CD14-positive monocyte (primary cell): Measurements from ENCODE around the gene TNFRSF6B. TPM values are rescaled to one million over a fixed set of nuclear protein-coding genes. Genes with fewer than 3 reads are reported as not detected.

ENCODE experiments used
- DNase-seq, 3 donors: peaks; one replicate each; pipeline ENCODE4 v3.0.0-alpha.2; 2011 to 2022
- H2AFZ ChIP-seq: 2 replicates; pipeline ENCODE4 v1.6.0; 2012; ENCODE audit warnings: mild to moderate bottlenecking, low read depth, low read length, inconsistent platforms; ENCODE audit not compliant: insufficient read depth, poor library complexity, severe bottlenecking
- H3K27ac ChIP-seq, 2 donors: 1 replicate in 1 of 2; 2 replicates in 1 of 2; pipeline ENCODE4 v1.5.1; 2012 to 2013; ENCODE audit warnings: low read length in 2 of 2, control low read depth in 1 of 2, inconsistent platforms in 1 of 2, low read depth in 1 of 2, mild to moderate bottlenecking in 1 of 2
- H3K27me3 ChIP-seq, 2 donors: one replicate each; pipeline versions ENCODE4 v1.6.0 to v1.6.1; 2011 to 2013; ENCODE audit warnings: low read length in 2 of 2; ENCODE audit not compliant: control insufficient read depth in 2 of 2, insufficient read depth in 2 of 2
- H3K36me3 ChIP-seq, 2 donors: replicated peaks in 1 of 2; 1 replicate in 1 of 2; 2 replicates in 1 of 2; pipeline versions ENCODE4 v1.5.1 to v1.6.1; 2012 to 2013; ENCODE audit warnings: low read length in 2 of 2, control low read depth in 1 of 2, inconsistent platforms in 1 of 2, mild to moderate bottlenecking in 1 of 2; ENCODE audit not compliant: insufficient read depth in 2 of 2, control insufficient read depth in 1 of 2
- H3K4me1 ChIP-seq, 2 donors: 1 replicate in 1 of 2; 2 replicates in 1 of 2; pipeline versions ENCODE4 v1.5.1 to v1.6.1; 2012 to 2013; ENCODE audit warnings: low read length in 2 of 2, control low read depth in 1 of 2, inconsistent platforms in 1 of 2, mild to moderate bottlenecking in 1 of 2, moderate library complexity in 1 of 2; ENCODE audit not compliant: insufficient read depth in 2 of 2, control insufficient read depth in 1 of 2
- H3K4me2 ChIP-seq: replicated peaks from 2 replicates; pipeline ENCODE3; 2012; ENCODE audit warnings: low read length, moderate library complexity, mild to moderate bottlenecking; ENCODE audit not compliant: poor library complexity, severe bottlenecking; ENCODE audit errors: extremely low read depth
- H3K4me3 ChIP-seq, 3 experiments: fragments of 200-600 bp in 1 of 3; sonication (generic) in 1 of 3; replicated peaks in 1 of 3; 1 replicate in 2 of 3; 2 replicates in 1 of 3; pipeline ENCODE4 v1.5.1; 2011 to 2013; ENCODE audit warnings: low read length in 3 of 3, mild to moderate bottlenecking in 3 of 3, control low read depth in 2 of 3, low read depth in 2 of 3, inconsistent platforms in 1 of 3, moderate library complexity in 1 of 3
- H3K79me2 ChIP-seq: 2 replicates; pipeline ENCODE4 v1.6.0; 2012; ENCODE audit warnings: mild to moderate bottlenecking, control low read depth, inconsistent platforms, low read length, moderate library complexity; ENCODE audit not compliant: insufficient read depth
- H3K9ac ChIP-seq: 2 replicates; pipeline ENCODE4 v1.6.0; 2017; ENCODE audit warnings: low read length, mild to moderate bottlenecking; ENCODE audit not compliant: insufficient read depth, poor library complexity, severe bottlenecking
- H3K9me3 ChIP-seq, 2 donors: replicated peaks in 1 of 2; 1 replicate in 1 of 2; 2 replicates in 1 of 2; pipeline versions ENCODE4 v1.5.1 to v1.6.1; 2012 to 2013; ENCODE audit warnings: low read length in 2 of 2, control low read depth in 1 of 2; ENCODE audit not compliant: control insufficient read depth in 1 of 2, insufficient read depth in 1 of 2
- H4K20me1 ChIP-seq: 2 replicates; pipeline ENCODE4 v1.6.0; 2012; ENCODE audit warnings: mild to moderate bottlenecking, low read length, control low read depth, moderate library complexity; ENCODE audit not compliant: insufficient read depth
- H3K27ac Mint-ChIP-seq, 7 donors: one replicate each; pipeline ENCODE4 v1.8.0; 2020; ENCODE audit warnings: mild to moderate bottlenecking in 7 of 7, mixed read lengths in 7 of 7, moderate library complexity in 6 of 7, inconsistent platforms in 2 of 7
- H3K27me3 Mint-ChIP-seq, 3 donors: one replicate each; pipeline ENCODE4 v1.8.0; 2021 to 2022; ENCODE audit warnings: low read depth in 3 of 3, mild to moderate bottlenecking in 3 of 3, mixed read lengths in 3 of 3, moderate library complexity in 3 of 3, inconsistent platforms in 1 of 3
- H3K36me3 Mint-ChIP-seq, 2 donors: one replicate each; pipeline ENCODE4 v1.8.0; 2020; ENCODE audit warnings: mixed read lengths in 2 of 2, inconsistent platforms in 1 of 2, mild to moderate bottlenecking in 1 of 2
- H3K4me1 Mint-ChIP-seq: one replicate; pipeline ENCODE4 v1.8.0; 2020; ENCODE audit warnings: mild to moderate bottlenecking, mixed read lengths
- H3K4me3 Mint-ChIP-seq, 2 donors: one replicate each; pipeline ENCODE4 v1.8.0; 2020; ENCODE audit warnings: mild to moderate bottlenecking in 2 of 2, mixed read lengths in 2 of 2, moderate library complexity in 1 of 2
- H3K9me3 Mint-ChIP-seq, 7 donors: one replicate each; pipeline ENCODE4 v1.8.0; 2020 to 2022; ENCODE audit warnings: mixed read lengths in 7 of 7, mild to moderate bottlenecking in 6 of 7, moderate library complexity in 6 of 7, inconsistent platforms in 2 of 7
- CTCF ChIP-seq: fragments of 200-600 bp; IDR thresholded peaks from one replicate; pipeline ENCODE4 v1.8.0; 2022; ENCODE audit warnings: antibody characterized with exemption, mild to moderate bottlenecking
- WGBS: methylation state at CpG from one replicate; pipeline ENCODE4 v1.1.5; 2013; ENCODE audit warnings: missing lambda C conversion rate; ENCODE audit not compliant: insufficient coverage; 5-methylcytosine and 5-hydroxymethylcytosine counted together
- intact Hi-C, 2 donors: fragments of 100-400 bp; cut with micrococcal nuclease; formaldehyde crosslinking; loops; one replicate each; pipeline versions ENCODE4 v1.15.0 to v1.15.1; 2023
- polyA plus RNA-seq, 3 donors: library from polyadenylated mRNA; depleted of rRNA in 1 of 3; unstranded in 2 of 3; stranded (reverse) in 1 of 3; fragments of 300-500 nt in 2 of 3; fragments of >200 nt in 1 of 3; fragmentation: Illumina TruSeq in 2 of 3; gene quantifications; 1 replicate in 2 of 3; 2 replicates in 1 of 3; pipeline ENCODE4 v1.2.3, GENCODE V29; 2012 to 2021

Gene TNFRSF6B
- polyA plus RNA-seq, 3 donors = 6.5 TPM; not detected in 2

DNA sequence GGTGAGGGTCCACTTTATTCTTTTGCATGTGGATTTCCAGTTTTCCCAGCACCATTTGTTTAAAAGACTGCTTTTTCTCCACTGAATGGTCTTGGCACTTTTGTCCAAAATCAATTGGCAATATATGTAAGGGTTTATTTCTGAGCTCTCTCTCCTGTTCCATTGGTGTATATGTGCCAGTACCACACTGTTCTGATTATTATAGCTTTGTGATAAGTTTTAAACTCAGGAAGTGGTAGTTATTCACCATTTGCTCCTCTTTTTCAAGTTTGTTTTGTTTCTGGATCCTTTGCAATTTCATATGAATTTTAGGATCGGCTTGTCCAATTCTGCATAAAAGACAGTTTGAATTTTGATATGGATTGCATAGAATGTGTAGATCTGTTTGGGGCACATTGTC is 15.7 kb downstream of the TNFRSF6B start:
- peaks cover 73% of the 10 kb centered on the region for H4K20me1 ChIP-seq

GRCh38 chr20:63714858-63715257 is 18.4 kb downstream of the TNFRSF6B start:
- H3K27ac Mint-ChIP-seq = no peak overlapping the region
- intact Hi-C loops = no loop called here
- Histone ChIP-seq H3K4me2 (no peak overlapping the region), H3K27ac (no peak overlapping the region), H3K4me3 (no peak overlapping the region), H3K4me1 (no peaks in the 10 kb centered on the region), H3K9me3 (peaks cover 14 to 25% of the 10 kb centered on the region in 2 donors), H3K27me3 (no peaks in the 10 kb centered on the region), H2AFZ (no peak overlapping the region), H3K36me3 (peaks cover 38 to 83% of the 10 kb centered on the region in 2 donors), H3K9ac (no peak overlapping the region), H4K20me1 (peaks cover 82% of the 10 kb centered on the region), H3K79me2 (peaks cover 95% of the 10 kb centered on the region)
- H3K27me3 Mint-ChIP-seq = peaks cover 0 to 2% (median 1%) of the 10 kb centered on the region in 3 donors
- peaks cover 64 to 95% of the 10 kb centered on the region in 2 donors for H3K36me3 Mint-ChIP-seq
- H3K4me3 Mint-ChIP-seq = no peak overlapping the region
- WGBS = 100% methylated on average over 2 of the region's 5 CpGs
- H3K4me1 Mint-ChIP-seq = peaks cover 12% of the 10 kb centered on the region
- TF ChIP-seq CTCF = no peak
- H3K9me3 Mint-ChIP-seq = peaks cover 11 to 35% (median 26%) of the 10 kb centered on the region in 7 donors
- no peak for DNase-seq

More for the DNA sequence above, 15.7 kb downstream of the TNFRSF6B start:
- Mint-ChIP-seq H3K36me3 (peaks cover 56 to 81% of the 10 kb centered on the region in 2 donors), H3K4me3 (no peak overlapping the region), H3K9me3 (peaks cover 5 to 22% (median 16%) of the 10 kb centered on the region in 7 donors), H3K4me1 (peaks cover 24% of the 10 kb centered on the region), H3K27me3 (peaks cover 0 to 2% (median 1%) of the 10 kb centered on the region in 3 donors), H3K27ac (peak overlapping the region in 1 of 7 donors; percentile 41)
- no peak overlapping the region for H3K9ac ChIP-seq
- no peak overlapping the region for H3K4me3 ChIP-seq
- intact Hi-C loops = no loop called here
- peaks cover 94% of the 10 kb centered on the region for H3K79me2 ChIP-seq
- H3K27me3 ChIP-seq = no peaks in the 10 kb centered on the region
- no peak overlapping the region for H3K4me2 ChIP-seq
- H3K27ac ChIP-seq = no peak overlapping the region
- no CpG with 5 or more reads among the region's 1 CpG for WGBS
- DNase-seq = no peak
- H3K9me3 ChIP-seq = peaks cover 9 to 16% of the 10 kb centered on the region in 2 donors
- peaks cover 33 to 60% of the 10 kb centered on the region in 2 donors for H3K36me3 ChIP-seq
- H3K4me1 ChIP-seq = peaks cover 14 to 18% of the 10 kb centered on the region in 2 donors
- H2AFZ ChIP-seq = no peak overlapping the region
- no peak for TF ChIP-seq CTCF
